Measurements from ENCODE around the gene SYNRG.

SYNRG gene

GRCh38 chr17:37555386-37555785 is 53.8 kb downstream of the SYNRG start:
- no peak for DNase-seq (ENCODE audit: extremely low spot score)
- TF ChIP-seq NFRKB (IDR thresholded peaks at IDR 0.05): no peak
- TF ChIP-seq CTBP1 (IDR thresholded peaks at IDR 0.05; ENCODE audit: borderline replicate concordance): no peak
- no peak for TF ChIP-seq HDGF (IDR thresholded peaks at IDR 0.05; ENCODE audit: borderline replicate concordance)
- TF ChIP-seq ZNF384 (IDR thresholded peaks at IDR 0.05): no peak
- no peak for TF ChIP-seq FOXK2 (IDR thresholded peaks at IDR 0.05)
- no peak for TF ChIP-seq BHLHE40 (IDR thresholded peaks at IDR 0.05; ENCODE audit: borderline replicate concordance)
- no peak for TF ChIP-seq PKNOX1 (IDR thresholded peaks at IDR 0.05)
- no peak for TF ChIP-seq ARNT (IDR thresholded peaks at IDR 0.05)
- TF ChIP-seq ELF4 (IDR thresholded peaks at IDR 0.05): no peak
- no peak for TF ChIP-seq FOXA1 (IDR thresholded peaks at IDR 0.05)
- no peak for TF ChIP-seq LEF1 (IDR thresholded peaks at IDR 0.05; ENCODE audit: borderline replicate concordance)
- TF ChIP-seq SUZ12 (IDR thresholded peaks at IDR 0.05): no peak
- POLR2A ChIA-PET: no interaction called here
- CTCF ChIA-PET: no interaction called here

DNA sequence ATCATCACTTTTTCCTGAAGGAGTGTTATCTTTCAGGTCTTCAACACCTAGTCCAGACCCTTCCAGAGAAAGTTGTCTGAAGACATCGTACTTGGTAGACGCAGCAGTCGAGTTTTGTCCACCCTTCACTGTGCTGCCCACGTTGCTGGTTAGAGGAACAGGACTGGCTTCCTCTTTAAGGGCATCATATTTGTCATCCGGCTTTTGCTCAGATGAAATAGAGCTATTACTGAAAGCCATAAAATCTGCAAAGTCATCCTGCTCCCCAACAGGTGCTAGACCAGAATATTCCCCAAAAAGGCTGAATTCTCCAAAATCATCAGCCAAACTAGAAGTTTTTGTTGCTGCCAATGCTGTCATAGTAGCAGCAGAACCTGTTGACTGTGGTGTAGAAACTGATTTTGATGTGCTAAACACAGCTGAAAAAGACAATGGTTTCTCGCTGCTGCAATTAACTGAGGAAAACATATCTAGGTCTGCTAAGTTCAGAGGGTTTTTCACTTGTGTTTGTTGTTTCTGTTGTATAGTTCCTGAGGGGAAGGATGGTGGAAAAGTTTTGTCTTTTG is 55.7 kb downstream of the SYNRG start:
- POLR2A ChIA-PET: no interaction called here
- CTCF ChIA-PET: no interaction called here
- DNase-seq (ENCODE audit: extremely low spot score): no peak
- no peak for TF ChIP-seq LEF1 (IDR thresholded peaks at IDR 0.05; ENCODE audit: borderline replicate concordance)
- no peak for TF ChIP-seq SP1 (IDR thresholded peaks at IDR 0.05)
- TF ChIP-seq TARDBP (IDR thresholded peaks at IDR 0.05): no peak
- TF ChIP-seq BHLHE40 (IDR thresholded peaks at IDR 0.05; ENCODE audit: borderline replicate concordance): no peak
- no peak for TF ChIP-seq CTBP1 (IDR thresholded peaks at IDR 0.05; ENCODE audit: borderline replicate concordance)
- no peak for TF ChIP-seq L3MBTL2 (conservative IDR thresholded peaks at IDR 0.05)
- no peak for TF ChIP-seq FOXA1 (IDR thresholded peaks at IDR 0.05)
- TF ChIP-seq PKNOX1 (IDR thresholded peaks at IDR 0.05): no peak
- no peak for TF ChIP-seq ELF4 (IDR thresholded peaks at IDR 0.05)
- no peak for TF ChIP-seq ZNF384 (IDR thresholded peaks at IDR 0.05)

DNA sequence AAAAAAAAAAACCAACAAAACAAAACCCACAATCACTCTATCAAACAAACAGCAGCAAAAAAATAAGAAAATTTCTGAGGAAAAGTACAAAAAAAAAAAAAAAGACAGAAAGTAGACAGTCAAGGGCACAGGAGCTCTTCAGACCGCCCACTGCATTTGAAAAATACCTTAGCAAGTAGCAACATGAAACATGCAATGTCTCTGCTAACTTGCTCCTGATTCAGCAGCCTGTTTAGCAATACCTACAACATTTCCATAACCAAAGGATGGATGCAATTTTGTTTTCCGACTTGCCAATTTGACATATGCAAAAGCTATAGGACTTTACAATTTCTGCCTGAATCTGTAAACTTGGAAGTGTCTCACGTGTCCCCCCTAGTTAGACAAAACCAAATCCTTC is 57.4 kb downstream of the SYNRG start:
- no peak for DNase-seq (ENCODE audit: extremely low spot score)
- TF ChIP-seq FOXA1 (IDR thresholded peaks at IDR 0.05) (no peak), NFRKB (IDR thresholded peaks at IDR 0.05) (no peak), LEF1 (IDR thresholded peaks at IDR 0.05; ENCODE audit: borderline replicate concordance) (no peak), FOXK2 (IDR thresholded peaks at IDR 0.05) (no peak), TARDBP (IDR thresholded peaks at IDR 0.05) (no peak), ARNT (IDR thresholded peaks at IDR 0.05) (no peak), ZNF384 (IDR thresholded peaks at IDR 0.05) (no peak), SP1 (IDR thresholded peaks at IDR 0.05) (no peak), PKNOX1 (IDR thresholded peaks at IDR 0.05) (no peak)
- ChIA-PET POLR2A (no interaction called here), CTCF (interaction anchor here (0.7 kb wide), 1 partner anchor 13 kb away, joined by 3 read pairs; no protein-coding TSS in a partner anchor)

DNA sequence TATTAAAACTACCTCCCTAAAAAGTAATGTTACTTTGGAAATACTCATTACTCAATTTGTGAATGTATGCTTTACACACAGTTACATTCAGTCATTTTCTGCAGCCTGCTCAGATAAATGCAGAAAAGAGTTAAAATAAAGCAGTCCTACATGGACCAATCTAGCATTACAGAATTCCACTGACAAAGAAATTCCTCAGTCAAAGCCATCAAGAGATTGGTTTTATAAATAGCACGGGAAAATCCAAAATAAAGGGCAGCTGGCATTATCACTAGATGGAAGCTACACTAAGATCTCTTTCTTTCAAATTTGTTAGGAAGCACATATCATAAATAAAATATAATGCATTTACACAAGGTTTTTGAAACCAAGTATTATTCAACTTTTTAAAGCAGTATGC is 61.2 kb downstream of the SYNRG start:
- no peak for DNase-seq (ENCODE audit: extremely low spot score)
- POLR2A ChIA-PET: no interaction called here
- TF ChIP-seq ARNT (IDR thresholded peaks at IDR 0.05): no peak
- no peak for TF ChIP-seq SUZ12 (IDR thresholded peaks at IDR 0.05)
- no peak for TF ChIP-seq ZNF384 (IDR thresholded peaks at IDR 0.05)
- no peak for TF ChIP-seq HDGF (IDR thresholded peaks at IDR 0.05; ENCODE audit: borderline replicate concordance)
- TF ChIP-seq FOXK2 (IDR thresholded peaks at IDR 0.05): no peak
- no peak for TF ChIP-seq FOXA1 (IDR thresholded peaks at IDR 0.05)
- no peak for TF ChIP-seq CTBP1 (IDR thresholded peaks at IDR 0.05; ENCODE audit: borderline replicate concordance)
- no peak for TF ChIP-seq PKNOX1 (IDR thresholded peaks at IDR 0.05)
- no peak for TF ChIP-seq LEF1 (IDR thresholded peaks at IDR 0.05; ENCODE audit: borderline replicate concordance)
- TF ChIP-seq BHLHE40 (IDR thresholded peaks at IDR 0.05; ENCODE audit: borderline replicate concordance): no peak
- CTCF ChIA-PET: no interaction called here

GRCh38 chr17:37546302-37546701 is 62.9 kb downstream of the SYNRG start:
- CTCF ChIA-PET: no interaction called here
- TF ChIP-seq TARDBP (IDR thresholded peaks at IDR 0.05) (no peak), L3MBTL2 (conservative IDR thresholded peaks at IDR 0.05) (no peak), SP1 (IDR thresholded peaks at IDR 0.05) (no peak), CTBP1 (IDR thresholded peaks at IDR 0.05; ENCODE audit: borderline replicate concordance) (no peak), FOXK2 (IDR thresholded peaks at IDR 0.05) (no peak), ELF4 (IDR thresholded peaks at IDR 0.05) (no peak), FOXA1 (IDR thresholded peaks at IDR 0.05) (no peak), FOXM1 (IDR thresholded peaks at IDR 0.05; ENCODE audit: borderline replicate concordance) (no peak), ZNF384 (IDR thresholded peaks at IDR 0.05) (no peak)
- POLR2A ChIA-PET: interaction anchor here (1.1 kb wide), 1 partner anchor 63 kb away, joined by 4 read pairs; the partner anchor contains the start of gene SYNRG
- DNase-seq (ENCODE audit: extremely low spot score): no peak

GRCh38 chr17:37545486-37545885 is 63.7 kb downstream of the SYNRG start:
- TF ChIP-seq LEF1 (IDR thresholded peaks at IDR 0.05; ENCODE audit: borderline replicate concordance): no peak
- TF ChIP-seq ZNF384 (IDR thresholded peaks at IDR 0.05): no peak
- TF ChIP-seq L3MBTL2 (conservative IDR thresholded peaks at IDR 0.05): no peak
- no peak for TF ChIP-seq ELF4 (IDR thresholded peaks at IDR 0.05)
- TF ChIP-seq ARNT (IDR thresholded peaks at IDR 0.05): no peak
- TF ChIP-seq CTBP1 (IDR thresholded peaks at IDR 0.05; ENCODE audit: borderline replicate concordance): no peak
- no peak for TF ChIP-seq SUZ12 (IDR thresholded peaks at IDR 0.05)
- TF ChIP-seq FOXM1 (IDR thresholded peaks at IDR 0.05; ENCODE audit: borderline replicate concordance): no peak
- TF ChIP-seq HDGF (IDR thresholded peaks at IDR 0.05; ENCODE audit: borderline replicate concordance): no peak
- TF ChIP-seq TARDBP (IDR thresholded peaks at IDR 0.05): no peak
- TF ChIP-seq PKNOX1 (IDR thresholded peaks at IDR 0.05): no peak
- no peak for TF ChIP-seq NFRKB (IDR thresholded peaks at IDR 0.05)
- TF ChIP-seq FOXK2 (IDR thresholded peaks at IDR 0.05): no peak
- DNase-seq (ENCODE audit: extremely low spot score): no peak
- CTCF ChIA-PET: no interaction called here
- POLR2A ChIA-PET: interaction anchor here (1.1 kb wide), 1 partner anchor 64 kb away, joined by 4 read pairs; the partner anchor contains the start of gene SYNRG

Data from HEK293T (cell line).